Large intestine (tissue), 3 donors: Measurements from ENCODE around the gene TNIP1. TPM values are rescaled to one million over a fixed set of nuclear protein-coding genes. Genes with fewer than 3 reads are reported as not detected.
A peak's percentile ranks its signal among the peaks of the same experiment; 100 is the strongest.

ENCODE experiments used
- DNase-seq, 2 donors: peaks; one replicate each; pipeline versions ENCODE4 v3.0.0 to v3.0.0-alpha.2; 2013
- H3K27ac ChIP-seq: one replicate; pipeline ENCODE4 v1.5.1; 2013; ENCODE audit warnings: low read length
- H3K27me3 ChIP-seq: 2 replicates; pipeline ENCODE4 v1.6.1; 2013; ENCODE audit warnings: low read length; ENCODE audit not compliant: control insufficient read depth, insufficient read depth
- H3K36me3 ChIP-seq: 2 replicates; pipeline ENCODE4 v1.6.1; 2013; ENCODE audit warnings: low read length; ENCODE audit not compliant: control insufficient read depth, insufficient read depth
- H3K4me1 ChIP-seq: one replicate; pipeline ENCODE4 v1.6.1; 2013; ENCODE audit warnings: low read length; ENCODE audit not compliant: control insufficient read depth, insufficient read depth
- H3K4me3 ChIP-seq: one replicate; pipeline ENCODE4 v1.5.1; 2013; ENCODE audit warnings: low read length
- H3K9me3 ChIP-seq: one replicate; pipeline ENCODE4 v1.6.1; 2013; ENCODE audit warnings: mild to moderate bottlenecking, low read depth, low read length, moderate library complexity; ENCODE audit not compliant: control insufficient read depth
- WGBS: methylation state at CpG from one replicate; pipeline ENCODE4 v1.1.5; 2013; ENCODE audit warnings: low lambda C conversion rate; ENCODE audit not compliant: insufficient coverage; 5-methylcytosine and 5-hydroxymethylcytosine counted together
- polyA plus RNA-seq: library from polyadenylated mRNA; unstranded; fragments of 120-200 nt; gene quantifications from one replicate; pipeline ENCODE4 v1.2.1, GENCODE V29; 2013

The TNIP1 gene
- polyA plus RNA-seq, 1 donor, result 69.0 TPM

DNA sequence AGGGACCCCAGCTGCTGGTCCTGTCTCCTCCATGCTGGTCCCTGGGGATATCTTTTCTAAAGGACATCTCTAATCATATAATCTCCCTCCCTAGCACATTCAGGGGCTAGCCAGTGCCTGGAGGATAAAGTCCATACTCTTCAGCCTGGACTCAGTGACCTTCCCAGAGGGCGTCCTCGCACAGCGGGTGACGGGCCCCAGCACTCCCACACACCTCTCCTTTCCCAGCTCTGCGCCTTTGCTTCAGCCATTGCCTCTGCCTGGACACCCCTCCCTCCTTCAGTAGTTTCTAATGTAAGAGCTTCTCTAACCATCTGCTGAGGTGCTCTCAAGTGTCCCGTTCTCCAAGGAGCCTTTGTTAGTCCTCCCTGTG is 15.2 kb upstream of the TNIP1 start:
- Histone ChIP-seq H3K4me1 (peaks cover 60% of the 10 kb centered on the region), H3K4me3 (no peak overlapping the region)
- no CpG with 5 or more reads among the region's 6 CpGs for WGBS

GRCh38 chr5:151095341-151096000 is 14.6 kb upstream of the TNIP1 start:
- peak; percentile 95 to 98 for DNase-seq
- WGBS, result no CpG with 5 or more reads among the region's 5 CpGs
- H3K4me1 ChIP-seq, result peaks cover 55% of the 10 kb centered on the region
- no peaks in the 10 kb centered on the region for H3K9me3 ChIP-seq
- H3K27me3 ChIP-seq, result no peaks in the 10 kb centered on the region
- no peak overlapping the region for H3K4me3 ChIP-seq
- no peaks in the 10 kb centered on the region for H3K36me3 ChIP-seq
- H3K27ac ChIP-seq, result peak overlapping the region; percentile 89

More for the DNA sequence above, 15.2 kb upstream of the TNIP1 start:
- H3K9me3 ChIP-seq, result no peaks in the 10 kb centered on the region
- peak overlapping the region; percentile 89 for H3K27ac ChIP-seq
- no peaks in the 10 kb centered on the region for H3K36me3 ChIP-seq
- DNase-seq, result peak in 1 of 2 donors; percentile 85
- no peaks in the 10 kb centered on the region for H3K27me3 ChIP-seq

DNA sequence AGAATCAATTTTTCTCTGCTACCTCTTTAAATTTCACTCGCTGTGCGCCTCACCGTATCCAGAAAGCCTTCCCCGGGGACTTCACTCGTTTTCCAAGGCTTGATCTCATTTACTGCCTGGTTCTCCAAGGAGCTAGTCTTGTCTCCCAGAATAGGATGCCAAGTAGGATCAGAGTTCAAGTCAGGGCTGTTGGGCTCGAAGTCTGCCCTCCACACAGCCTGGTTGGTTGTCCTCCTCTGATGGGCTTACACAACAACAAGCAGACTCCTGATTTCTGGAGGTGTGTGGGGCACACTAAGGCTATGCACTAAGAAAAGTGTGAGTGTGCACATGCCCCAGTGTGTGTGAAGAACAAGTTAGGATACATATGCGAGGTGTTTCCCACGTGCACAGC is 14.0 kb upstream of the TNIP1 start:
- no CpG with 5 or more reads among the region's 8 CpGs for WGBS
- peaks cover 49% of the 10 kb centered on the region for H3K4me1 ChIP-seq
- peak; percentile 73 to 84 for DNase-seq

GRCh38 chr5:151094030-151094851 is 13.4 kb upstream of the TNIP1 start:
- Histone ChIP-seq H3K9me3 (no peaks in the 10 kb centered on the region), H3K27me3 (no peaks in the 10 kb centered on the region), H3K4me3 (no peak overlapping the region), H3K36me3 (no peaks in the 10 kb centered on the region), H3K4me1 (peaks cover 47% of the 10 kb centered on the region), H3K27ac (peak overlapping the region; percentile 89)
- DNase-seq, result peak in 1 of 2 donors; percentile 62
- WGBS, result no CpG with 5 or more reads among the region's 12 CpGs

More for the DNA sequence above, 14.0 kb upstream of the TNIP1 start:
- Histone ChIP-seq H3K27me3 (no peaks in the 10 kb centered on the region), H3K27ac (peak overlapping the region; percentile 89), H3K36me3 (no peaks in the 10 kb centered on the region), H3K9me3 (no peaks in the 10 kb centered on the region), H3K4me3 (no peak overlapping the region)

- peak; percentile 62 to 77 for DNase-seq
- Histone ChIP-seq H3K9me3 (no peaks in the 10 kb centered on the region), H3K27me3 (no peaks in the 10 kb centered on the region), H3K27ac (peak overlapping the region; percentile 89), H3K4me1 (peaks cover 47% of the 10 kb centered on the region), H3K4me3 (no peak overlapping the region), H3K36me3 (no peaks in the 10 kb centered on the region)
- 11% methylated on average over 1 of the region's 2 CpGs for WGBS
Measured at GRCh38 chr5:151093476-151093889, 12.6 kb upstream of the TNIP1 start.

DNA sequence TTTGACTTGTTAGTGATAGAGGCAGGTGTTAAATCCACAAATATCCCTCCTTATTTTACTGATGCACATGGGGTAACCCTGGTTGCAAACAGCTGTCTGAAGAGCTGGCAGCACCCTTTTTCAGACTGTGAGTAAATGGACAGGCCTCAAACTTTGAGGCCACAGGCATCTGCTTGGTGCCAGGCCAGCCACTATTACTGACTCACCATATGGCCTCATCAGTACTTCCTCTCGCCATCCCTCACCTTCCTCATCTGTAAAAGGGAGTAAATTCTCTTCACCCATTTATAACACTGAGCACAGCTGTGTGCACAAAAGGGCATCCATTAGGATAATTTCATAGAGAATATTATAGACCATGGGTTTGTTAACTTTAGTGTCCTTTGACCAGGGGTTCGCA is 11.9 kb upstream of the TNIP1 start:
- no peaks in the 10 kb centered on the region for H3K36me3 ChIP-seq
- no CpG with 5 or more reads among the region's 2 CpGs for WGBS
- H3K27me3 ChIP-seq, result no peaks in the 10 kb centered on the region
- peak overlapping the region; percentile 89 for H3K27ac ChIP-seq
- peak in 1 of 2 donors; percentile 61 for DNase-seq
- peaks cover 47% of the 10 kb centered on the region for H3K4me1 ChIP-seq
- no peak overlapping the region for H3K4me3 ChIP-seq
- H3K9me3 ChIP-seq, result no peaks in the 10 kb centered on the region

- Histone ChIP-seq H3K27ac (no peak overlapping the region), H3K27me3 (no peaks in the 10 kb centered on the region), H3K4me1 (peaks cover 49% of the 10 kb centered on the region), H3K4me3 (no peak overlapping the region), H3K9me3 (no peaks in the 10 kb centered on the region), H3K36me3 (no peaks in the 10 kb centered on the region)
- WGBS, result 79% methylated on average over 2 of the region's 2 CpGs
- DNase-seq, result no peak
Measured at GRCh38 chr5:151089726-151090125, 8.9 kb upstream of the TNIP1 start.

GRCh38 chr5:151088986-151089385 is 8.2 kb upstream of the TNIP1 start:
- no CpG with 5 or more reads among the region's 4 CpGs for WGBS

GRCh38 chr5:151087486-151087885 is 6.7 kb upstream of the TNIP1 start:
- no peak overlapping the region for H3K27ac ChIP-seq
- H3K4me1 ChIP-seq, result peaks cover 38% of the 10 kb centered on the region
- WGBS, result no CpG with 5 or more reads among the region's 7 CpGs
- no peak for DNase-seq
- no peaks in the 10 kb centered on the region for H3K36me3 ChIP-seq
- no peaks in the 10 kb centered on the region for H3K9me3 ChIP-seq
- no peaks in the 10 kb centered on the region for H3K27me3 ChIP-seq
- no peak overlapping the region for H3K4me3 ChIP-seq

More at GRCh38 chr5:151088986-151089385, 8.2 kb upstream of the TNIP1 start:
- DNase-seq, result no peak
- Histone ChIP-seq H3K9me3 (no peaks in the 10 kb centered on the region), H3K4me1 (peaks cover 44% of the 10 kb centered on the region), H3K4me3 (no peak overlapping the region), H3K27ac (no peak overlapping the region), H3K36me3 (no peaks in the 10 kb centered on the region), H3K27me3 (no peaks in the 10 kb centered on the region)

DNA sequence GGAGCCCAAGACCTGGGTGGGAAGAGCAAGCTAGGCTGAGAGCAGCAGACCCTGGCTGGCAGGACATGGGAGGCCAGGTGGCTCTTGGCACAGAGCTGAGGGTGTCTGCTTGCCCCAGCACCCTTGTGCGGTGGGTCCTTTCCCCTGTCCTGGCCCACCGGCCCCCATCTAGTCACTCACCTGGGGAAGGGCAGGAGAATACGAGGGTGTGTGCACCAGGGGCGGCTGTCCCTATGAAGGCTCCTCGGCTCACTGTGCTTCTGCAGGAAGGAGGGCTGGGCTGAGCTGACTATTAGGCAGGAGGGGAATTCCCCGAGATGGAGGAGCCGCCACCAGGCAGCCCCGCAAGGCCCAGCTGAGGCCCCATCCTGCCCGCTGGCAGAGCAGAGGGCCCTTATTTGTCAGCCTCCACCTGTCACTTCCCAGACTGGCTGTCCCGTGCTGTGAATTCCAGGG is 6.1 kb upstream of the TNIP1 start:
- WGBS, result no CpG with 5 or more reads among the region's 10 CpGs
- peaks cover 41% of the 10 kb centered on the region for H3K4me1 ChIP-seq
- no peaks in the 10 kb centered on the region for H3K9me3 ChIP-seq
- H3K27me3 ChIP-seq, result no peaks in the 10 kb centered on the region
- peak overlapping the region; percentile 10 for H3K27ac ChIP-seq
- H3K36me3 ChIP-seq, result no peaks in the 10 kb centered on the region
- H3K4me3 ChIP-seq, result no peak overlapping the region
- peak in 1 of 2 donors; percentile 49 for DNase-seq
